ENCODE results near the gene KRT8. TPM values are rescaled to one million over a fixed set of nuclear protein-coding genes. Genes with fewer than 3 reads are reported as not detected.

The KRT8 gene
- total and polyA plus RNA-seq, 2 of the 13 experiments (the other 11 are each of a cell fraction or from before 2014, with no cell fraction given) = 498 to 718 TPM

DNA sequence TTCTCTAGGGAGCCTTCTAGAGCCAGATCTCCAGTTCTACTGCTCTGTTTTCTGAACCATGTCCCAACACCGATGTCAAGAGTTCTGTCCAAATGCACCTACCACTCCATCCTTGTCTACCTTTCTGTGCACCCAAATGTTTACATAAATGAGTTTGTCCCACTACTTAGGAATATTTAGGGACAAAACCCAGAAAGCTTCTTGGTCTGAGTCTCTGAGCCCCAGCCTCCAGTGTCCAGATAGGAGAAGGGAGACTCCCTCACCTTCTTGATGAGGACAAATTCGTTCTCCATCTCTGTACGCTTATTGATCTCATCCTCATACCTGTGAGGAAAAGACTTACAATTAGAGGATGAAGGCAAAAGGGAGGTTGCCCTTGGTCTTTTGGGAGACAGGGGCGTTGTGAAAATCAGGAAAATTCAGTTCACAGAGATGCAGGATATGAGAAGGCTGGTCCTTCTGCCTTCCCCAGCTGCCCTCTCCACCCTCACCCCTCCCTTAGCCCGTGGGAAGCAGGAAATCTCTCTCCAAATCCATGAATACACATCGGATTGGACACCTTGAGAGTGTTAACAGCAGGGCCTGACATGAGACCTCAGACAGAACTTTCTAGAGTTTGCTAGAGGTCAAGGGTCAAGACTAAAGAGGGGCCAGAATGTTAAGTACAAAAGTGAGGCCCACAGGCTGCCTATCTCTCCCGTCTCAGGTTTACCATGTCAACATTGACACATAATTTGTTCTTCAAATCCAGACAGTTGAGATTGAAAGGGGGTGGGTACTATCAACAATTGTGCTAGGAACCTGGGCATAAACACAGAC, 3.8 kb downstream of the KRT8 start (continued):
- peak; percentile 9; the same call in 1 of the 2 replicates for TF ChIP-seq NR2C2 (CRISPR knock-in tag; IDR thresholded peaks at IDR 0.05; ENCODE audit: borderline replicate concordance)
- no peak for TF ChIP-seq JUNB (CRISPR knock-in tag; IDR thresholded peaks at IDR 0.05; ENCODE audit: borderline replicate concordance)
- TF ChIP-seq NR2F6 (IDR thresholded peaks at IDR 0.05) = peak; percentile 66; the same call in 1 of the 2 replicates
- TF ChIP-seq NR2F6 (CRISPR knock-in tag; IDR thresholded peaks at IDR 0.05) = peak; percentile 56; the same call in 1 of the 2 replicates
- TF ChIP-seq, protein P1, sequence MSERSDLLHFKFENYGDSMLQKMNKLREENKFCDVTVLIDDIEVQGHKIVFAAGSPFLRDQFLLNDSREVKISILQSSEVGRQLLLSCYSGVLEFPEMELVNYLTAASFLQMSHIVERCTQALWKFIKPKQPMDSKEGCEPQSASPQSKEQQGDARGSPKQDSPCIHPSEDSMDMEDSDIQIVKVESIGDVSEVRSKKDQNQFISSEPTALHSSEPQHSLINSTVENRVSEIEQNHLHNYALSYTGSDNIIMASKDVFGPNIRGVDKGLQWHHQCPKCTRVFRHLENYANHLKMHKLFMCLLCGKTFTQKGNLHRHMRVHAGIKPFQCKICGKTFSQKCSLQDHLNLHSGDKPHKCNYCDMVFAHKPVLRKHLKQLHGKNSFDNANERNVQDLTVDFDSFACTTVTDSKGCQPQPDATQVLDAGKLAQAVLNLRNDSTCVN (CRISPR knock-in tag; IDR thresholded peaks at IDR 0.05; ENCODE audit: borderline replicate concordance) = no peak
- no peak for TF ChIP-seq ZNF75D (CRISPR knock-in tag; IDR thresholded peaks at IDR 0.05; ENCODE audit: borderline replicate concordance)
- peak; percentile 57; the same call in 1 of the 2 replicates for TF ChIP-seq BCL6 (CRISPR knock-in tag; IDR thresholded peaks at IDR 0.05)
- TF ChIP-seq THAP9 (CRISPR knock-in tag; IDR thresholded peaks at IDR 0.05; ENCODE audit: borderline replicate concordance) = no peak
- 0 out of 4 replicates have a peak, but pooled peaks of 1 of the 2 experiments have one; percentile 4 for TF ChIP-seq EP300 (IDR thresholded peaks at IDR 0.05; ENCODE audit: low read depth in 2 of 2, low read length in 2 of 2)
- no peak for TF ChIP-seq EP300 (CRISPR knock-in tag; IDR thresholded peaks at IDR 0.05; ENCODE audit: borderline replicate concordance)
- TF ChIP-seq, protein P2, sequence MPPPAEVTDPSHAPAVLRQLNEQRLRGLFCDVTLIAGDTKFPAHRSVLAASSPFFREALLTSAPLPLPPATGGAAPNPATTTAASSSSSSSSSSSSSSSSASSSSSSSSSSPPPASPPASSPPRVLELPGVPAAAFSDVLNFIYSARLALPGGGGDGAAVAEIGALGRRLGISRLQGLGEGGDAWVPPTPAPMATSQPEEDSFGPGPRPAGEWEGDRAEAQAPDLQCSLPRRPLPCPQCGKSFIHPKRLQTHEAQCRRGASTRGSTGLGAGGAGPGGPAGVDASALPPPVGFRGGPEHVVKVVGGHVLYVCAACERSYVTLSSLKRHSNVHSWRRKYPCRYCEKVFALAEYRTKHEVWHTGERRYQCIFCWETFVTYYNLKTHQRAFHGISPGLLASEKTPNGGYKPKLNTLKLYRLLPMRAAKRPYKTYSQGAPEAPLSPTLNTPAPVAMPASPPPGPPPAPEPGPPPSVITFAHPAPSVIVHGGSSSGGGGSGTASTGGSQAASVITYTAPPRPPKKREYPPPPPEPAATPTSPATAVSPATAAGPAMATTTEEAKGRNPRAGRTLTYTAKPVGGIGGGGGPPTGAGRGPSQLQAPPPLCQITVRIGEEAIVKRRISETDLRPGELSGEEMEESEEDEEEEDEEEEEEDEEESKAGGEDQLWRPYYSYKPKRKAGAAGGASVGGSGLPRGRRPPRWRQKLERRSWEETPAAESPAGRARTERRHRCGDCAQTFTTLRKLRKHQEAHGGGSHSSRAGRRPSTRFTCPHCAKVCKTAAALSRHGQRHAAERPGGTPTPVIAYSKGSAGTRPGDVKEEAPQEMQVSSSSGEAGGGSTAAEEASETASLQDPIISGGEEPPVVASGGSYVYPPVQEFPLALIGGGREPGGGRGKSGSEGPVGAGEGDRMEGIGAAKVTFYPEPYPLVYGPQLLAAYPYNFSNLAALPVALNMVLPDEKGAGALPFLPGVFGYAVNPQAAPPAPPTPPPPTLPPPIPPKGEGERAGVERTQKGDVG (CRISPR knock-in tag; IDR thresholded peaks at IDR 0.05; ENCODE audit: borderline replicate concordance) = no peak
- TF ChIP-seq RBM22 (optimal IDR thresholded peaks at IDR 0.05; ENCODE audit: low read length) = peak; percentile 74
- TF ChIP-seq NR2F2 (IDR thresholded peaks at IDR 0.05; ENCODE audit: borderline replicate concordance, low read depth) = peak; percentile 26; the same call in 1 of the 2 replicates
- TF ChIP-seq FOXA1 (IDR thresholded peaks at IDR 0.05) = no peak
- TF ChIP-seq FOXA1 (CRISPR knock-in tag; IDR thresholded peaks at IDR 0.05) = peak; percentile 43; the same call in 1 of the 2 replicates
- TF ChIP-seq ZNF7 (CRISPR knock-in tag; IDR thresholded peaks at IDR 0.05) = no peak
